Peyer's patch (tissue), 4 donors: Measurements from ENCODE around the gene PAPSS2. TPM values are rescaled to one million over a fixed set of nuclear protein-coding genes. Genes with fewer than 3 reads are reported as not detected.

ENCODE experiments used
- DNase-seq, 3 donors: peaks; one replicate each; pipeline ENCODE4 v3.0.0-alpha.2; 2017 to 2019
- H3K27ac ChIP-seq, 4 donors: fragments of 200-600 bp; sonication (generic); one replicate each; pipeline ENCODE4 v1.5.1; 2016 to 2019
- H3K27me3 ChIP-seq, 2 donors: fragments of 200-600 bp; sonication (generic); one replicate each; pipeline ENCODE4 v1.5.1; 2019
- H3K36me3 ChIP-seq, 3 donors: fragments of 200-600 bp; sonication (generic); one replicate each; pipeline ENCODE4 v1.5.1; 2016 to 2019
- H3K4me1 ChIP-seq, 4 donors: fragments of 200-600 bp; sonication (generic); one replicate each; pipeline ENCODE4 v1.5.1; 2016 to 2019
- H3K4me3 ChIP-seq, 4 donors: fragments of 200-600 bp; sonication (generic); 1 replicate in 3 of 4; 2 replicates in 1 of 4; pipeline ENCODE4 v1.5.1; 2016 to 2019; ENCODE audit warnings: mild to moderate bottlenecking in 1 of 4
- H3K9me3 ChIP-seq, 4 donors: fragments of 200-600 bp; sonication (generic); one replicate each; pipeline ENCODE4 v1.5.1; 2016 to 2019; ENCODE audit warnings: mild to moderate bottlenecking in 1 of 4
- CTCF ChIP-seq, 6 experiments: fragments of 450-650 bp in 4 of 6; fragments of 200-600 bp in 2 of 6; sonication (generic) in 1 of 6; IDR thresholded peaks; one replicate each; pipeline ENCODE4 v1.5.1; 2017 to 2019; ENCODE audit warnings: antibody characterized with exemption in 6 of 6, mild to moderate bottlenecking in 3 of 6, moderate library complexity in 1 of 6
- POLR2A ChIP-seq, 2 donors: fragments of 450-650 bp; IDR thresholded peaks; one replicate each; pipeline ENCODE4 v1.5.1; 2017; ENCODE audit warnings: antibody characterized with exemption in 2 of 2, mild to moderate bottlenecking in 2 of 2, moderate library complexity in 2 of 2
- total RNA-seq, 4 donors: library from RNA; depleted of rRNA; stranded (reverse); fragments of >200 nt; gene quantifications; one replicate each; pipeline ENCODE4 v1.1.0, GENCODE V29; 2016

PAPSS2 gene
- total RNA-seq, 4 donors from 2014 or later = 28.1 to 166 (median 146) TPM

GRCh38 chr10:87757685-87758084 is 98.0 kb downstream of the PAPSS2 start:
- no peak overlapping the region for H3K27ac ChIP-seq
- H3K9me3 ChIP-seq = no peaks in the 10 kb centered on the region
- TF ChIP-seq POLR2A (IDR thresholded peaks at IDR 0.05) (no peak), CTCF (IDR thresholded peaks at IDR 0.05) (no peak)
- DNase-seq = no peak
- H3K36me3 ChIP-seq = peaks cover 0 to 44% (median 0%) of the 10 kb centered on the region in 3 donors
- H3K4me3 ChIP-seq = no peak overlapping the region
- H3K4me1 ChIP-seq = no peaks in the 10 kb centered on the region
- H3K27me3 ChIP-seq = no peaks in the 10 kb centered on the region

GRCh38 chr10:87759551-87759950 is 99.9 kb downstream of the PAPSS2 start:
- no peak overlapping the region for H3K27ac ChIP-seq
- DNase-seq = no peak
- H3K4me1 ChIP-seq = no peaks in the 10 kb centered on the region
- no peak for TF ChIP-seq POLR2A (IDR thresholded peaks at IDR 0.05)
- no peak for TF ChIP-seq CTCF (IDR thresholded peaks at IDR 0.05)
- H3K4me3 ChIP-seq = no peak overlapping the region
- H3K36me3 ChIP-seq = peaks cover 0 to 48% (median 0%) of the 10 kb centered on the region in 3 donors
- no peaks in the 10 kb centered on the region for H3K9me3 ChIP-seq
- no peaks in the 10 kb centered on the region for H3K27me3 ChIP-seq

GRCh38 chr10:87760195-87760905 is 100.7 kb downstream of the PAPSS2 start:
- H3K27me3 ChIP-seq = no peaks in the 10 kb centered on the region
- DNase-seq = no peak
- peaks cover 0 to 47% (median 0%) of the 10 kb centered on the region in 3 donors for H3K36me3 ChIP-seq
- no peak for TF ChIP-seq POLR2A (IDR thresholded peaks at IDR 0.05)
- no peak for TF ChIP-seq CTCF (IDR thresholded peaks at IDR 0.05)
- no peak overlapping the region for H3K4me3 ChIP-seq
- no peaks in the 10 kb centered on the region for H3K4me1 ChIP-seq
- H3K9me3 ChIP-seq = no peaks in the 10 kb centered on the region
- no peak overlapping the region for H3K27ac ChIP-seq

- Histone ChIP-seq H3K4me1 (no peaks in the 10 kb centered on the region), H3K4me3 (no peak overlapping the region), H3K27me3 (no peaks in the 10 kb centered on the region), H3K9me3 (no peaks in the 10 kb centered on the region), H3K36me3 (peaks cover 0 to 45% (median 0%) of the 10 kb centered on the region in 3 donors), H3K27ac (no peak overlapping the region)
- TF ChIP-seq POLR2A (IDR thresholded peaks at IDR 0.05) (no peak), CTCF (IDR thresholded peaks at IDR 0.05) (no peak)
- DNase-seq = no peak
Observed at GRCh38 chr10:87761153-87761552, 101.5 kb downstream of the PAPSS2 start.

- Histone ChIP-seq H3K4me3 (no peak overlapping the region), H3K36me3 (peaks cover 0 to 46% (median 0%) of the 10 kb centered on the region in 3 donors), H3K27me3 (no peaks in the 10 kb centered on the region), H3K9me3 (no peaks in the 10 kb centered on the region), H3K27ac (no peak overlapping the region), H3K4me1 (no peaks in the 10 kb centered on the region)
- TF ChIP-seq CTCF (IDR thresholded peaks at IDR 0.05) = no peak
- DNase-seq = no peak
Observed at GRCh38 chr10:87761892-87762291, 102.2 kb downstream of the PAPSS2 start.
